HepG2 (cell line): Measurements from ENCODE around the gene POLQ.

Experiments used
- FOSL1 ChIP-seq: sonication (generic); formaldehyde crosslinking; IDR thresholded peaks from 2 replicates; pipeline ENCODE4 v1.9.0; 2021; ENCODE audit warnings: missing genetic modification reagents, borderline replicate concordance
- GABPA ChIP-seq, 2 experiments: IDR thresholded peaks; 2 replicates each; pipeline ENCODE4 v1.6.1; 2011 to 2016; ENCODE audit warnings: low read depth in 2 of 2, low read length in 1 of 2, missing biosample characterization in 1 of 2, missing genetic modification characterization in 1 of 2
- SP1 ChIP-seq, 2 experiments: fragments of 450-650 bp in 1 of 2; sonication (generic) in 1 of 2; formaldehyde crosslinking in 1 of 2; IDR thresholded peaks; 2 replicates each; pipeline versions ENCODE4 v1.4.0 to v1.6.1; 2016 to 2020; ENCODE audit warnings: missing genetic modification reagents in 1 of 2
- SP2 ChIP-seq: sonication (generic); formaldehyde crosslinking; IDR thresholded peaks from 2 replicates; pipeline ENCODE4 v1.5.1; 2020; ENCODE audit warnings: mild to moderate bottlenecking, missing genetic modification reagents
- TCF7 ChIP-seq: sonication (generic); IDR thresholded peaks from 2 replicates; pipeline ENCODE4 v1.6.1; 2016; ENCODE audit warnings: antibody characterized with exemption, low read depth
- ZFAT ChIP-seq: sonication (generic); formaldehyde crosslinking; conservative IDR thresholded peaks from 2 replicates; pipeline ENCODE4 v1.8.1; 2023; ENCODE audit warnings: missing genetic modification reagents, inconsistent platforms
- ZNF879 ChIP-seq: sonication (generic); formaldehyde crosslinking; IDR thresholded peaks from 2 replicates; pipeline ENCODE4 v1.8.1; 2023; ENCODE audit warnings: missing genetic modification reagents
- TF ChIP-seq, protein P1 (sequence below): sonication (generic); formaldehyde crosslinking; IDR thresholded peaks from 2 replicates; pipeline ENCODE4 v1.4.0; 2020; ENCODE audit warnings: low read depth, mild to moderate bottlenecking, missing genetic modification reagents
- TF ChIP-seq, protein P2 (sequence below): sonication (generic); formaldehyde crosslinking; IDR thresholded peaks from 2 replicates; pipeline ENCODE4 v1.4.0; 2020; ENCODE audit warnings: missing genetic modification reagents
- TF ChIP-seq, protein P3 (sequence below), 2 experiments: IDR thresholded peaks; 2 replicates each; pipeline ENCODE4 v1.6.1; 2011 to 2012; ENCODE audit warnings: low read length in 2 of 2, borderline replicate concordance in 1 of 2, low read depth in 1 of 2, mild to moderate bottlenecking in 1 of 2, moderate library complexity in 1 of 2
- TF ChIP-seq, protein P4 (sequence below): IDR thresholded peaks from 2 replicates; pipeline ENCODE4 v1.6.1; 2016; ENCODE audit warnings: low read depth, control low read depth

DNA sequence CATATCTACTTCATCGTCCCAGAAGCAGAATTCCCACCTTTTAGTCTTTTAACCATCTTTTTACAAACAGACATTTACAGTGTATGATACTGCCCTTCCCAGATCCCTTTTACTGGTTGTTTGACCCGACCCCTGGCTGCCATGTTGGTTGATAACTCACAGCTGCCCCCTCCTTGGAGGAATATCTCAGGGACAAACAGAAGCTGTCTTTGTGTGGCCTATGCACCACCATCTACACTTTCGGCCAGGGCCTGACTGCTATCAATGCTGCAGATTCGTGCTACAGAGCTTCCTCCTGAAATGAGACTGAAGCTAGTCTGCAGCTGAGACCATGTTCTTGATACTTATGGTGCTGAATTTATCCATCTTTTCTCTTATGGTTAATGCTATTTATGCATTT is 6.6 kb upstream of the POLQ start:
- TF ChIP-seq, protein P1, sequence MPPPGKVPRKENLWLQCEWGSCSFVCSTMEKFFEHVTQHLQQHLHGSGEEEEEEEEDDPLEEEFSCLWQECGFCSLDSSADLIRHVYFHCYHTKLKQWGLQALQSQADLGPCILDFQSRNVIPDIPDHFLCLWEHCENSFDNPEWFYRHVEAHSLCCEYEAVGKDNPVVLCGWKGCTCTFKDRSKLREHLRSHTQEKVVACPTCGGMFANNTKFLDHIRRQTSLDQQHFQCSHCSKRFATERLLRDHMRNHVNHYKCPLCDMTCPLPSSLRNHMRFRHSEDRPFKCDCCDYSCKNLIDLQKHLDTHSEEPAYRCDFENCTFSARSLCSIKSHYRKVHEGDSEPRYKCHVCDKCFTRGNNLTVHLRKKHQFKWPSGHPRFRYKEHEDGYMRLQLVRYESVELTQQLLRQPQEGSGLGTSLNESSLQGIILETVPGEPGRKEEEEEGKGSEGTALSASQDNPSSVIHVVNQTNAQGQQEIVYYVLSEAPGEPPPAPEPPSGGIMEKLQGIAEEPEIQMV (CRISPR knock-in tag): no peak
- TF ChIP-seq ZNF879 (CRISPR knock-in tag) (no peak), SP1 (IDR thresholded peaks at IDR 0.05) (no peak), SP1 (CRISPR knock-in tag; IDR thresholded peaks at IDR 0.05) (no peak), TCF7 (no peak), GABPA (IDR thresholded peaks at IDR 0.05; ENCODE audit: low read depth, low read length) (no peak), GABPA (CRISPR knock-in tag; IDR thresholded peaks at IDR 0.05; ENCODE audit: low read depth) (no peak), SP2 (CRISPR knock-in tag) (no peak), FOSL1 (no peak), ZFAT (CRISPR knock-in tag) (peak; percentile 83)
- TF ChIP-seq, protein P2, sequence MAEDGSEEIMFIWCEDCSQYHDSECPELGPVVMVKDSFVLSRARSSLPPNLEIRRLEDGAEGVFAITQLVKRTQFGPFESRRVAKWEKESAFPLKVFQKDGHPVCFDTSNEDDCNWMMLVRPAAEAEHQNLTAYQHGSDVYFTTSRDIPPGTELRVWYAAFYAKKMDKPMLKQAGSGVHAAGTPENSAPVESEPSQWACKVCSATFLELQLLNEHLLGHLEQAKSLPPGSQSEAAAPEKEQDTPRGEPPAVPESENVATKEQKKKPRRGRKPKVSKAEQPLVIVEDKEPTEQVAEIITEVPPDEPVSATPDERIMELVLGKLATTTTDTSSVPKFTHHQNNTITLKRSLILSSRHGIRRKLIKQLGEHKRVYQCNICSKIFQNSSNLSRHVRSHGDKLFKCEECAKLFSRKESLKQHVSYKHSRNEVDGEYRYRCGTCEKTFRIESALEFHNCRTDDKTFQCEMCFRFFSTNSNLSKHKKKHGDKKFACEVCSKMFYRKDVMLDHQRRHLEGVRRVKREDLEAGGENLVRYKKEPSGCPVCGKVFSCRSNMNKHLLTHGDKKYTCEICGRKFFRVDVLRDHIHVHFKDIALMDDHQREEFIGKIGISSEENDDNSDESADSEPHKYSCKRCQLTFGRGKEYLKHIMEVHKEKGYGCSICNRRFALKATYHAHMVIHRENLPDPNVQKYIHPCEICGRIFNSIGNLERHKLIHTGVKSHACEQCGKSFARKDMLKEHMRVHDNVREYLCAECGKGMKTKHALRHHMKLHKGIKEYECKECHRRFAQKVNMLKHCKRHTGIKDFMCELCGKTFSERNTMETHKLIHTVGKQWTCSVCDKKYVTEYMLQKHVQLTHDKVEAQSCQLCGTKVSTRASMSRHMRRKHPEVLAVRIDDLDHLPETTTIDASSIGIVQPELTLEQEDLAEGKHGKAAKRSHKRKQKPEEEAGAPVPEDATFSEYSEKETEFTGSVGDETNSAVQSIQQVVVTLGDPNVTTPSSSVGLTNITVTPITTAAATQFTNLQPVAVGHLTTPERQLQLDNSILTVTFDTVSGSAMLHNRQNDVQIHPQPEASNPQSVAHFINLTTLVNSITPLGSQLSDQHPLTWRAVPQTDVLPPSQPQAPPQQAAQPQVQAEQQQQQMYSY (CRISPR knock-in tag): no peak
- TF ChIP-seq, protein P3, sequence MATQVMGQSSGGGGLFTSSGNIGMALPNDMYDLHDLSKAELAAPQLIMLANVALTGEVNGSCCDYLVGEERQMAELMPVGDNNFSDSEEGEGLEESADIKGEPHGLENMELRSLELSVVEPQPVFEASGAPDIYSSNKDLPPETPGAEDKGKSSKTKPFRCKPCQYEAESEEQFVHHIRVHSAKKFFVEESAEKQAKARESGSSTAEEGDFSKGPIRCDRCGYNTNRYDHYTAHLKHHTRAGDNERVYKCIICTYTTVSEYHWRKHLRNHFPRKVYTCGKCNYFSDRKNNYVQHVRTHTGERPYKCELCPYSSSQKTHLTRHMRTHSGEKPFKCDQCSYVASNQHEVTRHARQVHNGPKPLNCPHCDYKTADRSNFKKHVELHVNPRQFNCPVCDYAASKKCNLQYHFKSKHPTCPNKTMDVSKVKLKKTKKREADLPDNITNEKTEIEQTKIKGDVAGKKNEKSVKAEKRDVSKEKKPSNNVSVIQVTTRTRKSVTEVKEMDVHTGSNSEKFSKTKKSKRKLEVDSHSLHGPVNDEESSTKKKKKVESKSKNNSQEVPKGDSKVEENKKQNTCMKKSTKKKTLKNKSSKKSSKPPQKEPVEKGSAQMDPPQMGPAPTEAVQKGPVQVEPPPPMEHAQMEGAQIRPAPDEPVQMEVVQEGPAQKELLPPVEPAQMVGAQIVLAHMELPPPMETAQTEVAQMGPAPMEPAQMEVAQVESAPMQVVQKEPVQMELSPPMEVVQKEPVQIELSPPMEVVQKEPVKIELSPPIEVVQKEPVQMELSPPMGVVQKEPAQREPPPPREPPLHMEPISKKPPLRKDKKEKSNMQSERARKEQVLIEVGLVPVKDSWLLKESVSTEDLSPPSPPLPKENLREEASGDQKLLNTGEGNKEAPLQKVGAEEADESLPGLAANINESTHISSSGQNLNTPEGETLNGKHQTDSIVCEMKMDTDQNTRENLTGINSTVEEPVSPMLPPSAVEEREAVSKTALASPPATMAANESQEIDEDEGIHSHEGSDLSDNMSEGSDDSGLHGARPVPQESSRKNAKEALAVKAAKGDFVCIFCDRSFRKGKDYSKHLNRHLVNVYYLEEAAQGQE (IDR thresholded peaks at IDR 0.05; ENCODE audit: borderline replicate concordance in 1 of 2, low read depth in 1 of 2, low read length in 2 of 2): no peak
- TF ChIP-seq, protein P4, sequence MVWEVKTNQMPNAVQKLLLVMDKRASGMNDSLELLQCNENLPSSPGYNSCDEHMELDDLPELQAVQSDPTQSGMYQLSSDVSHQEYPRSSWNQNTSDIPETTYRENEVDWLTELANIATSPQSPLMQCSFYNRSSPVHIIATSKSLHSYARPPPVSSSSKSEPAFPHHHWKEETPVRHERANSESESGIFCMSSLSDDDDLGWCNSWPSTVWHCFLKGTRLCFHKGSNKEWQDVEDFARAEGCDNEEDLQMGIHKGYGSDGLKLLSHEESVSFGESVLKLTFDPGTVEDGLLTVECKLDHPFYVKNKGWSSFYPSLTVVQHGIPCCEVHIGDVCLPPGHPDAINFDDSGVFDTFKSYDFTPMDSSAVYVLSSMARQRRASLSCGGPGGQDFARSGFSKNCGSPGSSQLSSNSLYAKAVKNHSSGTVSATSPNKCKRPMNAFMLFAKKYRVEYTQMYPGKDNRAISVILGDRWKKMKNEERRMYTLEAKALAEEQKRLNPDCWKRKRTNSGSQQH (CRISPR knock-in tag): no peak
